ENCODE measurements around the gene TSHZ1.

- no peak for TF ChIP-seq TCF12 (IDR thresholded peaks at IDR 0.05)
- TF ChIP-seq JUND (IDR thresholded peaks at IDR 0.05): no peak
- no peak for TF ChIP-seq CTCF (IDR thresholded peaks at IDR 0.05)
- no peak for TF ChIP-seq EZH2phosphoT487 (IDR thresholded peaks at IDR 0.05; ENCODE audit: borderline replicate concordance, low read depth)
- TF ChIP-seq ELF1 (IDR thresholded peaks at IDR 0.05): no peak
- TF ChIP-seq RAD21 (IDR thresholded peaks at IDR 0.05; ENCODE audit: low read length): no peak
- no peak for TF ChIP-seq MXI1 (IDR thresholded peaks at IDR 0.05; ENCODE audit: low read depth, low read length)
- TF ChIP-seq EP300 (IDR thresholded peaks at IDR 0.05; ENCODE audit: borderline replicate concordance in 1 of 2, low read depth in 1 of 2, low read length in 1 of 2): no peak
- no peak for TF ChIP-seq POLR2AphosphoS5 (IDR thresholded peaks at IDR 0.05; ENCODE audit: low read depth, low read length)
- TF ChIP-seq MAX (IDR thresholded peaks at IDR 0.05; ENCODE audit: low read depth): no peak
Observed at GRCh38 chr18:75335511-75335910, 124.9 kb downstream of the TSHZ1 start.

Measured in SK-N-SH (cell line).